ENCODE measurements around the gene TPRKB.
"Not testable (repeated sequence)": the region's sequence is repeated elsewhere in the genome, so short reads cannot be mapped to it uniquely, and the experiment has no call there.

Gene TPRKB

GRCh38 chr2:73703675-73704074 is 33.5 kb downstream of the TPRKB start:
- Histone ChIP-seq H3K36me3 (replicated peaks; ENCODE audit: low read depth, low read length) (no peaks in the 10 kb centered on the region), H2AFZ (ENCODE audit: low read depth, low read length) (no peak overlapping the region), H3K4me1 (ENCODE audit: low read length) (no peaks in the 10 kb centered on the region), H3K79me2 (ENCODE audit: low read length) (no peaks in the 10 kb centered on the region), H3K4me2 (ENCODE audit: low read length) (no peak overlapping the region), H4K20me1 (ENCODE audit: insufficient read depth, low read length) (no peaks in the 10 kb centered on the region), H3K9ac (ENCODE audit: low read length) (no peak overlapping the region), H3K27me3 (ENCODE audit: low read depth, low read length) (no peaks in the 10 kb centered on the region), H3K27ac (ENCODE audit: low read length) (no peak overlapping the region), H3K4me3 (ENCODE audit: low read length) (no peak overlapping the region), H3K9me3 (ENCODE audit: insufficient read depth, low read length) (no peaks in the 10 kb centered on the region)
- TF ChIP-seq CTCF (IDR thresholded peaks at IDR 0.05; ENCODE audit: low read depth, low read length) (no peak), EZH2phosphoT487 (IDR thresholded peaks at IDR 0.05; ENCODE audit: low read depth) (no peak)

- H3K27me3 ChIP-seq (ENCODE audit: low read depth, low read length); H3K4me2 ChIP-seq (ENCODE audit: low read length); H3K4me3 ChIP-seq (ENCODE audit: low read length); H2AFZ ChIP-seq (ENCODE audit: low read depth, low read length); H3K9ac ChIP-seq (ENCODE audit: low read length); H3K4me1 ChIP-seq (ENCODE audit: low read length); H3K9me3 ChIP-seq (ENCODE audit: insufficient read depth, low read length); H3K27ac ChIP-seq (ENCODE audit: low read length); H3K79me2 ChIP-seq (ENCODE audit: low read length); H3K36me3 ChIP-seq (replicated peaks; ENCODE audit: low read depth, low read length); H4K20me1 ChIP-seq (ENCODE audit: insufficient read depth, low read length): not testable (repeated sequence)
These were observed 34.2 kb downstream of the TPRKB start for GRCh38 chr2:73702852-73703493.

GRCh38 chr2:73701968-73702665 is 35.0 kb downstream of the TPRKB start:
- H3K9ac ChIP-seq (ENCODE audit: low read length), result no peak overlapping the region
- no peaks in the 10 kb centered on the region for H3K79me2 ChIP-seq (ENCODE audit: low read length)
- H3K4me1 ChIP-seq (ENCODE audit: low read length), result no peaks in the 10 kb centered on the region
- no peaks in the 10 kb centered on the region for H3K36me3 ChIP-seq (replicated peaks; ENCODE audit: low read depth, low read length)
- TF ChIP-seq EZH2phosphoT487 (IDR thresholded peaks at IDR 0.05; ENCODE audit: low read depth) (no peak), CTCF (IDR thresholded peaks at IDR 0.05; ENCODE audit: low read depth, low read length) (no peak)
- H4K20me1 ChIP-seq (ENCODE audit: insufficient read depth, low read length), result no peaks in the 10 kb centered on the region
- H3K9me3 ChIP-seq (ENCODE audit: insufficient read depth, low read length), result no peaks in the 10 kb centered on the region
- no peak overlapping the region for H2AFZ ChIP-seq (ENCODE audit: low read depth, low read length)
- H3K27ac ChIP-seq (ENCODE audit: low read length), result no peak overlapping the region
- no peaks in the 10 kb centered on the region for H3K27me3 ChIP-seq (ENCODE audit: low read depth, low read length)
- no peak overlapping the region for H3K4me3 ChIP-seq (ENCODE audit: low read length)
- H3K4me2 ChIP-seq (ENCODE audit: low read length), result no peak overlapping the region

GRCh38 chr2:73701448-73701765 is 35.7 kb downstream of the TPRKB start:
- not testable (repeated sequence) for H3K9me3 ChIP-seq (ENCODE audit: insufficient read depth, low read length); H3K79me2 ChIP-seq (ENCODE audit: low read length); H3K27ac ChIP-seq (ENCODE audit: low read length); H3K9ac ChIP-seq (ENCODE audit: low read length); H4K20me1 ChIP-seq (ENCODE audit: insufficient read depth, low read length); H3K4me2 ChIP-seq (ENCODE audit: low read length); H2AFZ ChIP-seq (ENCODE audit: low read depth, low read length); H3K4me1 ChIP-seq (ENCODE audit: low read length); H3K27me3 ChIP-seq (ENCODE audit: low read depth, low read length); H3K4me3 ChIP-seq (ENCODE audit: low read length); H3K36me3 ChIP-seq (replicated peaks; ENCODE audit: low read depth, low read length)

GRCh38 chr2:73700661-73701447 is 36.3 kb downstream of the TPRKB start:
- H4K20me1 ChIP-seq (ENCODE audit: insufficient read depth, low read length), result no peaks in the 10 kb centered on the region
- H3K4me3 ChIP-seq (ENCODE audit: low read length), result no peak overlapping the region
- TF ChIP-seq EZH2phosphoT487 (IDR thresholded peaks at IDR 0.05; ENCODE audit: low read depth) (no peak), CTCF (IDR thresholded peaks at IDR 0.05; ENCODE audit: low read depth, low read length) (no peak)
- H3K9me3 ChIP-seq (ENCODE audit: insufficient read depth, low read length), result no peaks in the 10 kb centered on the region
- no peaks in the 10 kb centered on the region for H3K79me2 ChIP-seq (ENCODE audit: low read length)
- no peak overlapping the region for H3K9ac ChIP-seq (ENCODE audit: low read length)
- H2AFZ ChIP-seq (ENCODE audit: low read depth, low read length), result no peak overlapping the region
- no peak overlapping the region for H3K27ac ChIP-seq (ENCODE audit: low read length)
- H3K4me2 ChIP-seq (ENCODE audit: low read length), result no peak overlapping the region
- no peaks in the 10 kb centered on the region for H3K27me3 ChIP-seq (ENCODE audit: low read depth, low read length)
- no peaks in the 10 kb centered on the region for H3K4me1 ChIP-seq (ENCODE audit: low read length)
- no peaks in the 10 kb centered on the region for H3K36me3 ChIP-seq (replicated peaks; ENCODE audit: low read depth, low read length)
